ENCODE data around the gene ZNF581.

- TF ChIP-seq FOXM1 (IDR thresholded peaks at IDR 0.05; ENCODE audit: borderline replicate concordance): no peak
- no peak for TF ChIP-seq PKNOX1 (IDR thresholded peaks at IDR 0.05)
These were observed 42.8 kb upstream of the ZNF581 start for GRCh38 chr19:55600662-55601028.

Data from HEK293T (cell line).